Esophagus squamous epithelium (tissue), 4 donors: ENCODE results near the gene ADGRF3.
"Not testable (repeated sequence)": the region's sequence is repeated elsewhere in the genome, so short reads cannot be mapped to it uniquely, and the experiment has no call there.

Experiments
- CTCF ChIP-seq, 6 experiments: fragments of 450-650 bp in 4 of 6; fragments of 200-600 bp in 2 of 6; sonication (generic) in 2 of 6; IDR thresholded peaks; one replicate each; pipeline ENCODE4 v1.5.1; 2016 to 2019; ENCODE audit warnings: antibody characterized with exemption in 6 of 6, mild to moderate bottlenecking in 4 of 6, moderate library complexity in 4 of 6
- POLR2A ChIP-seq, 4 donors: fragments of 450-650 bp; IDR thresholded peaks; one replicate each; pipeline ENCODE4 v1.6.1; 2017; ENCODE audit warnings: antibody characterized with exemption in 4 of 4, mild to moderate bottlenecking in 4 of 4, moderate library complexity in 3 of 4

- not testable (repeated sequence) for TF ChIP-seq POLR2A, CTCF (IDR thresholded peaks at IDR 0.05)
These were observed 17.5 kb downstream of the ADGRF3 start for GRCh38 chr2:26329083-26329482.
